A549 treated with RU486 at 1 μM for 4 hours (cell line): ENCODE data around the gene EIF2B2. TPM values are rescaled to one million over a fixed set of nuclear protein-coding genes. Genes with fewer than 3 reads are reported as not detected.

Experiments
- total RNA-seq: library from RNA; stranded (reverse); fragments of 200-300 nt; extraction: Qiagen RNA extraction; gene quantifications from 5 replicates; pipeline ENCODE4 v1.2.3, GENCODE V29; 2022; ENCODE audit warnings: low read depth

EIF2B2 gene
- 74.4 to 95.7 TPM (median 76.6 TPM) in 5 replicates for total RNA-seq

GRCh38 chr14:75002392-75003249 lies at the start of gene EIF2B2:
Gene EIF2B2, plus strand, starts transcription at chr14:75002921. Its CDS starts 70 bp downstream, at chr14:75002991.

GRCh38 chr14:74955229-74956026 lies 47.3 kb upstream of the EIF2B2 start, which contains the start of gene PGF:
Gene PGF, minus strand, starts transcription at chr14:74955597. Its CDS starts 355 bp downstream, at chr14:74955242.

GRCh38 chr14:75050852-75051555 lies 48.3 kb downstream of the EIF2B2 start, which contains the start of gene MLH3:
Gene MLH3, minus strand, starts transcription at chr14:75051467. Its CDS starts 1,812 bp downstream, at chr14:75049655.

Other genes with a start within 250 kb of the EIF2B2 start
- 34.0 to 48.2 TPM (median 41.1 TPM) in 5 replicates for gene YLPM1, start 239.6 kb upstream of the EIF2B2 start, total RNA-seq
- gene PROX2, start 126.8 kb upstream of the EIF2B2 start, total RNA-seq = not detected in 5 replicates
- gene DLST, start 121.0 kb upstream of the EIF2B2 start, total RNA-seq = 88.4 to 101 TPM (median 92.1 TPM) in 5 replicates
- gene RPS6KL1, start 79.7 kb upstream of the EIF2B2 start, total RNA-seq = 0.16 to 0.68 TPM (median 0.38 TPM) in 5 replicates
- 2.4 to 4.1 TPM (median 3.2 TPM) in 5 replicates for gene PGF, start 47.3 kb upstream of the EIF2B2 start, total RNA-seq
- gene MLH3, start 48.5 kb downstream of the EIF2B2 start, total RNA-seq = 16.8 to 19.2 TPM (median 17.5 TPM) in 5 replicates
- 18.6 to 25.8 TPM (median 23.5 TPM) in 5 replicates for gene ACYP1, start 61.1 kb downstream of the EIF2B2 start, total RNA-seq
- 3.0 to 4.3 TPM (median 3.3 TPM) in 5 replicates for gene ZC2HC1C, start 66.7 kb downstream of the EIF2B2 start, total RNA-seq
- 23.4 to 37.1 TPM (median 30.2 TPM) in 5 replicates for gene NEK9, start 124.1 kb downstream of the EIF2B2 start, total RNA-seq
- gene TMED10, start 173.7 kb downstream of the EIF2B2 start, total RNA-seq = 253 to 294 TPM (median 266 TPM) in 5 replicates